HepG2 (cell line): ENCODE data around the gene GMPPB. TPM values are rescaled to one million over a fixed set of nuclear protein-coding genes. Genes with fewer than 3 reads are reported as not detected.

Source experiments
- ATAC-seq: fragments of 200-7000 bp; cut with Tn5 transposase; 3 replicates; pipeline ENCODE4 v1.9.1; 2020; ENCODE audit warnings: mild to moderate bottlenecking, moderate library complexity
- BruUV-seq: library from RNA; stranded (reverse); fragments of 400-500 nt; replicated peaks from 2 replicates; lab custom pipeline; 2021; lab: Mats Ljungman, UMichigan
- CTCF ChIA-PET: fragments of 300-600 bp; formaldehyde crosslinking; extraction: SDS; loops from one replicate; lab custom pipeline; 2021; ENCODE audit warnings: low total read pairs, inconsistent platforms, low intra/inter-chr PET ratio; lab: Yijun Ruan, JAX
- POLR2A ChIA-PET: fragments of 350-600 bp; sonication (Branson Sonifier 250); formaldehyde crosslinking; loops from one replicate; lab custom pipeline; 2020; ENCODE audit warnings: antibody characterized with exemption, inconsistent platforms; lab: Yijun Ruan, JAX
- DNase-seq: peaks from one replicate; pipeline ENCODE4 v3.0.0-alpha.2; 2015; ENCODE audit warnings: low spot score
- FAIRE-seq: peaks from 3 replicates; lab custom pipeline; 2011; peaks lifted over from hg19 to GRCh38; lab: Jason Lieb, UNC
- H2AFZ ChIP-seq: one replicate; pipeline ENCODE4 v1.6.1; 2011; ENCODE audit warnings: low read length, inconsistent platforms
- H3K27ac ChIP-seq: fragments of 300-600 bp; 3 replicates; pipeline ENCODE4 v1.8.0; 2011; ENCODE audit warnings: mixed run types, mild to moderate bottlenecking, mixed read lengths, low read length, inconsistent platforms; ENCODE audit not compliant: insufficient read depth; ENCODE audit errors: extremely low read length
- H3K27me3 ChIP-seq, 2 experiments: fragments of 200-600 bp in 1 of 2; 2 replicates in 1 of 2; 3 replicates in 1 of 2; pipeline versions ENCODE4 v1.6.0 to v1.8.0; 2011; ENCODE audit warnings: low read length in 2 of 2, mild to moderate bottlenecking in 2 of 2, moderate library complexity in 2 of 2, inconsistent platforms in 1 of 2; ENCODE audit not compliant: insufficient read depth in 2 of 2, control insufficient read depth in 1 of 2
- H3K36me3 ChIP-seq, 2 experiments: fragments of 200-600 bp in 1 of 2; replicated peaks in 1 of 2; 2 replicates in 1 of 2; 3 replicates in 1 of 2; pipeline versions ENCODE4 v1.5.1 to v1.8.0; 2011; ENCODE audit warnings: low read length in 2 of 2, inconsistent platforms in 1 of 2; ENCODE audit not compliant: insufficient read depth in 2 of 2, control insufficient read depth in 1 of 2
- H3K4me1 ChIP-seq: 2 replicates; pipeline ENCODE4 v1.5.1; 2012; ENCODE audit warnings: low read length, inconsistent platforms; ENCODE audit not compliant: insufficient read depth
- H3K4me2 ChIP-seq: 2 replicates; pipeline ENCODE4 v1.6.0; 2011; ENCODE audit warnings: low read depth, low read length, inconsistent platforms
- H3K4me3 ChIP-seq, 3 experiments: fragments of 200-600 bp in 1 of 3; sonication (generic), shearing (Covaris generic) in 1 of 3; replicated peaks in 1 of 3; 2 replicates each; pipeline ENCODE4 v1.5.1; 2011 to 2016; ENCODE audit warnings: low read length in 3 of 3, inconsistent platforms in 2 of 3, low read depth in 2 of 3, mild to moderate bottlenecking in 2 of 3, control low read depth in 1 of 3, mixed read lengths in 1 of 3; ENCODE audit not compliant: insufficient read depth in 1 of 3
- H3K79me2 ChIP-seq: one replicate; pipeline ENCODE4 v1.6.1; 2011; ENCODE audit warnings: low read length, inconsistent platforms; ENCODE audit not compliant: insufficient read depth
- H3K9ac ChIP-seq: 2 replicates; pipeline ENCODE4 v1.6.0; 2011; ENCODE audit warnings: mild to moderate bottlenecking, low read depth, low read length, inconsistent platforms; ENCODE audit not compliant: insufficient read depth
- H3K9me3 ChIP-seq: 2 replicates; pipeline ENCODE4 v1.5.1; 2012; ENCODE audit warnings: mild to moderate bottlenecking, low read length
- H4K20me1 ChIP-seq: 2 replicates; pipeline ENCODE4 v1.6.0; 2011; ENCODE audit warnings: inconsistent platforms, mild to moderate bottlenecking, low read length, moderate library complexity; ENCODE audit not compliant: insufficient read depth
- AHR ChIP-seq: IDR thresholded peaks from 2 replicates; pipeline ENCODE4 v1.6.1; 2018; ENCODE audit warnings: missing genetic modification reagents, missing compliant biosample characterization
- GZF1 ChIP-seq: sonication (generic); formaldehyde crosslinking; IDR thresholded peaks from 2 replicates; pipeline ENCODE4 v1.5.1; 2020; ENCODE audit warnings: mild to moderate bottlenecking, missing genetic modification reagents
- MTF2 ChIP-seq: sonication (generic); formaldehyde crosslinking; IDR thresholded peaks from 2 replicates; pipeline ENCODE4 v1.5.0; 2020; ENCODE audit warnings: missing genetic modification reagents, borderline replicate concordance
- RBM22 ChIP-seq: fragments of 200-400 bp; formaldehyde crosslinking; optimal IDR thresholded peaks from 2 replicates; pipeline ENCODE3; 2017; ENCODE audit warnings: mild to moderate bottlenecking, low read length, moderate library complexity
- RFX1 ChIP-seq: fragments of 450-650 bp; IDR thresholded peaks from 2 replicates; pipeline ENCODE4 v1.6.1; 2017
- ZNF598 ChIP-seq: sonication (generic); formaldehyde crosslinking; IDR thresholded peaks from 2 replicates; pipeline ENCODE4 v1.5.1; 2020; ENCODE audit warnings: mild to moderate bottlenecking, missing genetic modification reagents, borderline replicate concordance
- ZNF713 ChIP-seq: sonication (generic); formaldehyde crosslinking; IDR thresholded peaks from 2 replicates; pipeline ENCODE4 v1.4.0; 2020; ENCODE audit warnings: mild to moderate bottlenecking, missing genetic modification reagents
- ZNF781 ChIP-seq: sonication (generic); formaldehyde crosslinking; IDR thresholded peaks from 2 replicates; pipeline ENCODE4 v1.5.1; 2020; ENCODE audit warnings: borderline replicate concordance, mild to moderate bottlenecking, missing genetic modification reagents; ENCODE audit errors: not compliant biosample characterization
- ZNF839 ChIP-seq: sonication (generic); formaldehyde crosslinking; IDR thresholded peaks from 2 replicates; pipeline ENCODE4 v1.4.0; 2020; ENCODE audit warnings: missing genetic modification reagents, mild to moderate bottlenecking, borderline replicate concordance
- WGBS: methylation state at CpG from one replicate; pipeline ENCODE4 v1.1.6; 2017; ENCODE audit warnings: low lambda C conversion rate; 5-methylcytosine and 5-hydroxymethylcytosine counted together
- in situ Hi-C: cut with HindIII; loops from 2 replicates; pipeline ENCODE4 v1.10.0; 2017; ENCODE audit warnings: low pct_unique_long_range_greater_than_20kb; ENCODE audit not compliant: extremely low pct_ligation_motif_present
- intact Hi-C: fragments of 100-400 bp; cut with micrococcal nuclease; formaldehyde crosslinking; loops from one replicate; pipeline ENCODE4 v1.10.0; 2022; ENCODE audit not compliant: unreplicated experiment
- polyA plus RNA-seq, 8 experiments: library from polyadenylated mRNA; depleted of rRNA in 3 of 8; stranded (reverse) in 7 of 8; unstranded in 1 of 8; fragments of >200 nt; fragmentation: Illumina TruSeq in 4 of 8; extraction: Trizol in 4 of 8; gene quantifications; 2 replicates each; pipeline versions ENCODE4 v1.2.1 to v1.2.3, GENCODE V29; 2011 to 2016; ENCODE audit warnings: low read depth in 4 of 8, missing spikeins in 1 of 8, mixed read lengths in 1 of 8; ENCODE audit not compliant: insufficient read depth in 1 of 8
- total RNA-seq, 5 experiments: library from RNA; depleted of rRNA; stranded (reverse); fragments of >200 nt; fragmentation: Illumina TruSeq; extraction: Trizol; gene quantifications; 2 replicates each; pipeline ENCODE4 v1.2.3, GENCODE V29; 2016; ENCODE audit warnings: low read depth in 1 of 5
- TF ChIP-seq, protein P1 (sequence below): sonication (generic); formaldehyde crosslinking; IDR thresholded peaks from 2 replicates; pipeline ENCODE4 v1.8.1; 2023; ENCODE audit warnings: mild to moderate bottlenecking, missing genetic modification reagents, borderline replicate concordance
- TF ChIP-seq, protein P2 (sequence below): sonication (generic); formaldehyde crosslinking; IDR thresholded peaks from 2 replicates; pipeline ENCODE4 v1.5.0; 2020; ENCODE audit warnings: missing genetic modification reagents, mild to moderate bottlenecking, borderline replicate concordance
- TF ChIP-seq, protein P3 (sequence below): IDR thresholded peaks from 2 replicates; pipeline ENCODE4 v1.6.1; 2018; ENCODE audit warnings: missing genetic modification reagents, mild to moderate bottlenecking, missing compliant biosample characterization
- TF ChIP-seq, protein P4 (sequence below): sonication (generic); formaldehyde crosslinking; conservative IDR thresholded peaks from 2 replicates; pipeline ENCODE4 v1.4.0; 2020; ENCODE audit warnings: missing genetic modification reagents

The GMPPB gene
- total and polyA plus RNA-seq, 2 of the 13 experiments (the other 11 are each of a cell fraction or from before 2014, with no cell fraction given) = 6.5 to 23.1 TPM

DNA sequence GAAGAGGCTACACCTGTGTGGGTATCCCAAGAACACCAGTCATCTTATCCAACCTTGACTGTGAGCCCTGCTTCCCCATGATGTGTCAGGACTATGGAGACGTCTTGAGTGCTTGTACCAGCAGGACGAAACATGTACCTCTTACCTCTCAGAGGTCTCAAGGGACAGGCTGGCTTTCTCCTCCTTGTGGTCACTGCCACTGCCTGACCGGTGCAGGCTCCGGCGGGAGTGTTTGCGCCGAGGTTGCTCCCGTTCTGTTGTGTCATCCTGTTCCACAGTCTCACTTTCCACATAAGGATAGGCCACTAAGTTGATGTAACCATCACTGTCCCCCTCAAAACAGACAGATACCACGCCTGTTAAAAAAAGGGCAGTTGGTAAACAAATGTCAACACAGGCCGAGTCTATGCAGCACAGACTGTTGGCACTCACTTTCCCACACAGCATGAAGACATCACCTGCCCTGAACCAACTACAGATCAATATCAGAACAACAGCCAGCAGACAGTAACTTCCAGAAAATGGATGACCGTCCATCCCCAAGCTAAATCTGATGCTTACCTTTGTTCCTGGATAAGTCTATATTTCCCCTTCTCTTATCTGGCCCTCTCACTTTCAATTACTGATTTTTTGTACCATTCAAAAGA is 14.4 kb upstream of the GMPPB start:
- ChIA-PET CTCF (no interaction called here), POLR2A (no interaction called here)
- no peaks in the 10 kb centered on the region for H3K9me3 ChIP-seq
- TF ChIP-seq RBM22 = peak; percentile 25
- TF ChIP-seq, protein P1, sequence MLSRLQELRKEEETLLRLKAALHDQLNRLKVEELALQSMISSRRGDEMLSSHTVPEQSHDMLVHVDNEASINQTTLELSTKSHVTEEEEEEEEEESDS (CRISPR knock-in tag) = no peak
- in situ Hi-C loops = no loop called here
- H3K27me3 ChIP-seq = no peaks in the 10 kb centered on the region
- DNase-seq = no peak
- no peak for ATAC-seq
- no peak overlapping the region for H3K4me2 ChIP-seq
- 99% methylated on average over 10 of the region's 11 CpGs for WGBS
- peaks cover 12% of the 10 kb centered on the region for H3K4me1 ChIP-seq
- H4K20me1 ChIP-seq = no peaks in the 10 kb centered on the region
- H3K36me3 ChIP-seq = peaks cover 18 to 55% of the 10 kb centered on the region in 2 experiments
- no peak for FAIRE-seq
- H3K79me2 ChIP-seq = no peaks in the 10 kb centered on the region
- intact Hi-C loops = no loop called here
- no peak overlapping the region for H3K4me3 ChIP-seq
- no TSS peak for BruUV-seq
- H2AFZ ChIP-seq = no peak overlapping the region
- no peak overlapping the region for H3K9ac ChIP-seq
- H3K27ac ChIP-seq = no peak overlapping the region

DNA sequence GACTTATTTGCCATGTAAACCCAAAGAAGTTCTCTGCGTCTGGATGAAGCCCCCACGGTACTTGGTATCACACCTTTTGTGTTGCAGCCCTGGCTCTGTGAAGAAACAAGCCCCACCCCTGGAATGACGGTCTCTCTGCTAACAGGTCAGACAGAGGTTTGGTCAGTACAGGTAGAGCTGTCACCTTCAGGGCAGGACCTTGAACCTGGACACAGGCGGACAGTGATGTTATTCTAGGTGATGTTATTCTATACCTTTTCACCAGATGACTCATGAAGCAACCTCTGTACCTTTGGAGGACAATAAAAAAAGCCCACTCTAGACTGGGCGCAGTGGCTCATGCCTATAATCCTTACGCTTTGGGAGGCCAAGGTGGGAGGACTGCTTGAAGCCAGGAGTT is 11.0 kb upstream of the GMPPB start:
- Histone ChIP-seq H3K27me3 (no peaks in the 10 kb centered on the region), H3K36me3 (peaks cover 25 to 72% of the 10 kb centered on the region in 2 experiments), H3K4me1 (peaks cover 20% of the 10 kb centered on the region), H3K9ac (no peak overlapping the region), H3K4me3 (no peak overlapping the region), H2AFZ (no peak overlapping the region), H3K4me2 (no peak overlapping the region), H3K27ac (no peak overlapping the region), H4K20me1 (no peaks in the 10 kb centered on the region), H3K79me2 (no peaks in the 10 kb centered on the region), H3K9me3 (no peaks in the 10 kb centered on the region)
- no peak for FAIRE-seq
- peak; percentile 46; the same call in 2 of the 3 replicates for ATAC-seq
- ChIA-PET POLR2A (interaction anchor here (1.1 kb wide), 1 partner anchor 52 kb away, joined by 3 read pairs; the partner anchor contains the start of gene IP6K1), CTCF (no interaction called here)
- TF ChIP-seq ZNF598 (CRISPR knock-in tag) (no peak), ZNF713 (CRISPR knock-in tag) (no peak), AHR (CRISPR knock-in tag) (no peak), ZNF839 (CRISPR knock-in tag) (no peak), RFX1 (no peak), ZNF781 (no peak), MTF2 (CRISPR knock-in tag) (no peak), GZF1 (no peak)
- TF ChIP-seq, protein P2, sequence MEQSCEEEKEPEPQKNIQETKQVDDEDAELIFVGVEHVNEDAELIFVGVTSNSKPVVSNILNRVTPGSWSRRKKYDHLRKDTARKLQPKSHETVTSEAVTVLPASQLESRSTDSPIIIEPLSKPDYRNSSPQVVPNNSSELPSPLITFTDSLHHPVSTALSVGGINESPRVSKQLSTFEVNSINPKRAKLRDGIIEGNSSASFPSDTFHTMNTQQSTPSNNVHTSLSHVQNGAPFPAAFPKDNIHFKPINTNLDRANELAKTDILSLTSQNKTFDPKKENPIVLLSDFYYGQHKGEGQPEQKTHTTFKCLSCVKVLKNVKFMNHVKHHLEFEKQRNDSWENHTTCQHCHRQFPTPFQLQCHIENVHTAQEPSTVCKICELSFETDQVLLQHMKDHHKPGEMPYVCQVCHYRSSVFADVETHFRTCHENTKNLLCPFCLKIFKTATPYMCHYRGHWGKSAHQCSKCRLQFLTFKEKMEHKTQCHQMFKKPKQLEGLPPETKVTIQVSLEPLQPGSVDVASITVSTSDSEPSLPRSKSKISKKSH (CRISPR knock-in tag) = no peak
- TF ChIP-seq, protein P3, sequence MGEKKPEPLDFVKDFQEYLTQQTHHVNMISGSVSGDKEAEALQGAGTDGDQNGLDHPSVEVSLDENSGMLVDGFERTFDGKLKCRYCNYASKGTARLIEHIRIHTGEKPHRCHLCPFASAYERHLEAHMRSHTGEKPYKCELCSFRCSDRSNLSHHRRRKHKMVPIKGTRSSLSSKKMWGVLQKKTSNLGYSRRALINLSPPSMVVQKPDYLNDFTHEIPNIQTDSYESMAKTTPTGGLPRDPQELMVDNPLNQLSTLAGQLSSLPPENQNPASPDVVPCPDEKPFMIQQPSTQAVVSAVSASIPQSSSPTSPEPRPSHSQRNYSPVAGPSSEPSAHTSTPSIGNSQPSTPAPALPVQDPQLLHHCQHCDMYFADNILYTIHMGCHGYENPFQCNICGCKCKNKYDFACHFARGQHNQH (CRISPR knock-in tag) = no peak
- TF ChIP-seq, protein P4, sequence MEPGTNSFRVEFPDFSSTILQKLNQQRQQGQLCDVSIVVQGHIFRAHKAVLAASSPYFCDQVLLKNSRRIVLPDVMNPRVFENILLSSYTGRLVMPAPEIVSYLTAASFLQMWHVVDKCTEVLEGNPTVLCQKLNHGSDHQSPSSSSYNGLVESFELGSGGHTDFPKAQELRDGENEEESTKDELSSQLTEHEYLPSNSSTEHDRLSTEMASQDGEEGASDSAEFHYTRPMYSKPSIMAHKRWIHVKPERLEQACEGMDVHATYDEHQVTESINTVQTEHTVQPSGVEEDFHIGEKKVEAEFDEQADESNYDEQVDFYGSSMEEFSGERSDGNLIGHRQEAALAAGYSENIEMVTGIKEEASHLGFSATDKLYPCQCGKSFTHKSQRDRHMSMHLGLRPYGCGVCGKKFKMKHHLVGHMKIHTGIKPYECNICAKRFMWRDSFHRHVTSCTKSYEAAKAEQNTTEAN (CRISPR knock-in tag) = no peak
- no TSS peak for BruUV-seq
- WGBS = 94% methylated on average over 3 of the region's 6 CpGs
- in situ Hi-C loops = no loop called here
- intact Hi-C loops = loop anchor here (5.0 kb wide), 1 partner anchor 53 kb away; the partner anchor contains the start of gene IP6K1
- no peak for DNase-seq
